OCI-LY7 (cell line): Measurements from ENCODE around the gene TGM5.

Experiments used
- EZH2phosphoT487 ChIP-seq: fragments of 200-600 bp; sonication (generic); IDR thresholded peaks from 2 replicates; pipeline ENCODE4 v1.6.1; 2018; ENCODE audit warnings: low read depth, borderline replicate concordance, mild to moderate bottlenecking, mixed run types, antibody characterized with exemption, low read length, moderate library complexity, mixed read lengths
- TF ChIP-seq, protein P1 (sequence below): fragments of 200-600 bp; sonication (generic); conservative IDR thresholded peaks from 2 replicates; pipeline ENCODE4 v1.5.1; 2014; ENCODE audit warnings: mild to moderate bottlenecking, antibody characterized with exemption, low read length, moderate library complexity, mixed read lengths

DNA sequence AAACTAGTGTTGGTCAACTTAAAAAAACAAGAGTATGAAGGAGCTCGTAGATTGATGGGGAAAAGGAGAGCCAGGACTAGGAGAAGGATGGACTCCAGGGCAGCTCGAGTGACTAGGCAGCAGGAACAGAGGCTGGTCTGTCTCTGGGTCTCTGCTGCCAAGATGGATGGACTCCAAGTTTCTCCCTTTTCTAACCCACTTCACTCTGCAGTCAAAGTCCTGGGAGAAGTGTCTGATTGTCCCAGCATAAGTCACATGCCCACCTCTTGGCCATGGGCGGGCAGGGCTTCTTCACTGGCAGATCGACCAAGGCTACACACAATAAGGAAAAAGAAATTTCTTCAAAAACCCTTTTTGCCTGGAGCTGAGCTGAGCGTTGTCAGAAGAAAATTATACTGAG is 36.8 kb downstream of the TGM5 start:
- TF ChIP-seq, protein P1, sequence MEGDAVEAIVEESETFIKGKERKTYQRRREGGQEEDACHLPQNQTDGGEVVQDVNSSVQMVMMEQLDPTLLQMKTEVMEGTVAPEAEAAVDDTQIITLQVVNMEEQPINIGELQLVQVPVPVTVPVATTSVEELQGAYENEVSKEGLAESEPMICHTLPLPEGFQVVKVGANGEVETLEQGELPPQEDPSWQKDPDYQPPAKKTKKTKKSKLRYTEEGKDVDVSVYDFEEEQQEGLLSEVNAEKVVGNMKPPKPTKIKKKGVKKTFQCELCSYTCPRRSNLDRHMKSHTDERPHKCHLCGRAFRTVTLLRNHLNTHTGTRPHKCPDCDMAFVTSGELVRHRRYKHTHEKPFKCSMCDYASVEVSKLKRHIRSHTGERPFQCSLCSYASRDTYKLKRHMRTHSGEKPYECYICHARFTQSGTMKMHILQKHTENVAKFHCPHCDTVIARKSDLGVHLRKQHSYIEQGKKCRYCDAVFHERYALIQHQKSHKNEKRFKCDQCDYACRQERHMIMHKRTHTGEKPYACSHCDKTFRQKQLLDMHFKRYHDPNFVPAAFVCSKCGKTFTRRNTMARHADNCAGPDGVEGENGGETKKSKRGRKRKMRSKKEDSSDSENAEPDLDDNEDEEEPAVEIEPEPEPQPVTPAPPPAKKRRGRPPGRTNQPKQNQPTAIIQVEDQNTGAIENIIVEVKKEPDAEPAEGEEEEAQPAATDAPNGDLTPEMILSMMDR: no peak
- no peak for TF ChIP-seq EZH2phosphoT487
